NCI-H2227 (cell line): ENCODE data around the gene TPM1.

Experiments
- DNase-seq: peaks from one replicate; lab custom pipeline; 2025; ENCODE audit not compliant: unreplicated experiment; lab: John Stamatoyannopoulos, UW

TPM1 gene

GRCh38 chr15:63015618-63016017, 26.9 kb upstream of the TPM1 start:
- no peak for DNase-seq

- DNase-seq: no peak
These were observed 26.3 kb upstream of the TPM1 start for GRCh38 chr15:63016234-63016633.

- no peak for DNase-seq
These were observed 23.9 kb upstream of the TPM1 start for GRCh38 chr15:63018639-63019038.

- DNase-seq: no peak
These were observed 22.9 kb upstream of the TPM1 start for GRCh38 chr15:63019511-63020109.

- no peak for DNase-seq
These were observed 22.4 kb upstream of the TPM1 start for GRCh38 chr15:63020128-63020527.

- no peak for DNase-seq
These were observed 21.7 kb upstream of the TPM1 start for GRCh38 chr15:63020759-63021430.

GRCh38 chr15:63022181-63022580, 20.4 kb upstream of the TPM1 start:
- no peak for DNase-seq

- DNase-seq: no peak
These were observed 19.9 kb upstream of the TPM1 start for GRCh38 chr15:63022663-63023062.

- DNase-seq: no peak
These were observed 19.1 kb upstream of the TPM1 start for GRCh38 chr15:63023351-63023945.

GRCh38 chr15:63025460-63025859, 17.1 kb upstream of the TPM1 start:
- no peak for DNase-seq

- no peak for DNase-seq
These were observed 14.9 kb upstream of the TPM1 start for GRCh38 chr15:63027646-63028045.

GRCh38 chr15:63028442-63029110, 14.0 kb upstream of the TPM1 start:
- no peak for DNase-seq

GRCh38 chr15:63029676-63030075, 12.9 kb upstream of the TPM1 start:
- DNase-seq: no peak

GRCh38 chr15:63030101-63030551, 12.4 kb upstream of the TPM1 start:
- no peak for DNase-seq

- DNase-seq: no peak
These were observed 8.0 kb upstream of the TPM1 start for GRCh38 chr15:63034578-63034977.

GRCh38 chr15:63035253-63035652, 7.3 kb upstream of the TPM1 start:
- no peak for DNase-seq

GRCh38 chr15:63035977-63036376, 6.6 kb upstream of the TPM1 start:
- DNase-seq: no peak

- peak; percentile 48 for DNase-seq
These were observed 4.4 kb upstream of the TPM1 start for GRCh38 chr15:63037976-63038720.

GRCh38 chr15:63038926-63039673, 3.4 kb upstream of the TPM1 start:
- no peak for DNase-seq

GRCh38 chr15:63039811-63040210, 2.7 kb upstream of the TPM1 start:
- no peak for DNase-seq

GRCh38 chr15:63040509-63040908, 2.0 kb upstream of the TPM1 start:
- DNase-seq: no peak
